K562 (cell line): ENCODE results near the gene SNAPC5. TPM values are rescaled to one million over a fixed set of nuclear protein-coding genes. Genes with fewer than 3 reads are reported as not detected.
A peak's percentile ranks its signal among the peaks of the same experiment; 100 is the strongest.

Source experiments
- BCLAF1 ChIP-seq, 2 experiments: fragments of 450-650 bp in 1 of 2; IDR thresholded peaks; 2 replicates each; pipeline ENCODE4 v1.6.1; 2011 to 2017; ENCODE audit warnings: low read depth in 2 of 2, antibody characterized with exemption in 1 of 2, borderline replicate concordance in 1 of 2, low read length in 1 of 2, mild to moderate bottlenecking in 1 of 2, mixed read lengths in 1 of 2; ENCODE audit not compliant: control insufficient read depth in 1 of 2
- FIP1L1 ChIP-seq: fragments of 200-400 bp; formaldehyde crosslinking; IDR thresholded peaks from 2 replicates; pipeline ENCODE4 v1.6.1; 2018; ENCODE audit warnings: mild to moderate bottlenecking, low read depth, low read length; ENCODE audit not compliant: poor library complexity, severe bottlenecking
- HNRNPK ChIP-seq: fragments of 200-400 bp; formaldehyde crosslinking; IDR thresholded peaks from one replicate; pipeline ENCODE4 v1.6.1; 2018; ENCODE audit warnings: mild to moderate bottlenecking, low read depth, low read length; ENCODE audit not compliant: poor library complexity, severe bottlenecking
- PHB ChIP-seq: fragments of 250-450 bp; sonication (Bioruptor Pico); IDR thresholded peaks from 2 replicates; pipeline ENCODE4 v1.5.0; 2021
- SRSF3 ChIP-seq: fragments of 200-400 bp; formaldehyde crosslinking; IDR thresholded peaks from 2 replicates; pipeline ENCODE4 v1.6.1; 2016; ENCODE audit warnings: mild to moderate bottlenecking, low read length, moderate library complexity; ENCODE audit not compliant: insufficient read depth
- SRSF9 ChIP-seq: fragments of 200-400 bp; formaldehyde crosslinking; IDR thresholded peaks from 2 replicates; pipeline ENCODE4 v1.6.1; 2017; ENCODE audit warnings: low read depth, low read length, borderline replicate concordance
- ZNF639 ChIP-seq, 2 experiments: fragments of 200-800 bp in 1 of 2; sonication (Bioruptor generic) in 1 of 2; sonication (generic) in 1 of 2; formaldehyde crosslinking in 1 of 2; IDR thresholded peaks in 1 of 2; conservative IDR thresholded peaks in 1 of 2; 2 replicates each; pipeline versions ENCODE4 v1.5.0 to v1.6.1; 2016 to 2020; ENCODE audit warnings: missing compliant biosample characterization in 1 of 2, missing genetic modification characterization in 1 of 2, missing genetic modification reagents in 1 of 2
- polyA plus RNA-seq, 8 experiments: library from polyadenylated mRNA; depleted of rRNA in 4 of 8; stranded (reverse) in 5 of 8; unstranded in 3 of 8; fragments of >200 nt; fragmentation: Nextera tagmentation in 2 of 8; fragmentation: Illumina TruSeq in 1 of 8; extraction: Ambion mirVana in 2 of 8; extraction: Trizol in 1 of 8; gene quantifications; 2 replicates each; pipeline versions ENCODE4 v1.2.1 to v1.2.3, GENCODE V29; 2011 to 2014; ENCODE audit warnings: inconsistent platforms in 1 of 8, missing spikeins in 1 of 8
- total RNA-seq, 7 experiments: library from RNA; depleted of rRNA in 6 of 7; stranded (reverse); fragments of >200 nt in 6 of 7; fragmentation: Illumina TruSeq in 2 of 7; extraction: Trizol in 2 of 7; gene quantifications; 2 replicates each; pipeline versions ENCODE4 v1.2.1 to v1.2.3, GENCODE V29; 2011 to 2021; ENCODE audit warnings: low replicate concordance in 1 of 7
- TF ChIP-seq, protein P1 (sequence below): fragments of 450-650 bp; formaldehyde crosslinking; IDR thresholded peaks from 2 replicates; pipeline ENCODE4 v1.4.0; 2020; ENCODE audit warnings: mild to moderate bottlenecking
- TF ChIP-seq, protein P2 (sequence below): fragments of 250-450 bp; sonication (Bioruptor Pico); IDR thresholded peaks from 2 replicates; pipeline ENCODE4 v1.8.0; 2021; ENCODE audit warnings: moderate library complexity, mild to moderate bottlenecking, inconsistent platforms
- TF ChIP-seq, protein P3 (sequence below): fragments of 250-450 bp; sonication (Bioruptor Pico); IDR thresholded peaks from 2 replicates; pipeline ENCODE4 v1.8.0; 2021; ENCODE audit warnings: mild to moderate bottlenecking, moderate library complexity

Gene SNAPC5
- total and polyA plus RNA-seq, 9 of the 15 experiments (the other 6 are each of a cell fraction or from before 2014, with no cell fraction given) = 52.8 to 155 (median 96.5) TPM

DNA sequence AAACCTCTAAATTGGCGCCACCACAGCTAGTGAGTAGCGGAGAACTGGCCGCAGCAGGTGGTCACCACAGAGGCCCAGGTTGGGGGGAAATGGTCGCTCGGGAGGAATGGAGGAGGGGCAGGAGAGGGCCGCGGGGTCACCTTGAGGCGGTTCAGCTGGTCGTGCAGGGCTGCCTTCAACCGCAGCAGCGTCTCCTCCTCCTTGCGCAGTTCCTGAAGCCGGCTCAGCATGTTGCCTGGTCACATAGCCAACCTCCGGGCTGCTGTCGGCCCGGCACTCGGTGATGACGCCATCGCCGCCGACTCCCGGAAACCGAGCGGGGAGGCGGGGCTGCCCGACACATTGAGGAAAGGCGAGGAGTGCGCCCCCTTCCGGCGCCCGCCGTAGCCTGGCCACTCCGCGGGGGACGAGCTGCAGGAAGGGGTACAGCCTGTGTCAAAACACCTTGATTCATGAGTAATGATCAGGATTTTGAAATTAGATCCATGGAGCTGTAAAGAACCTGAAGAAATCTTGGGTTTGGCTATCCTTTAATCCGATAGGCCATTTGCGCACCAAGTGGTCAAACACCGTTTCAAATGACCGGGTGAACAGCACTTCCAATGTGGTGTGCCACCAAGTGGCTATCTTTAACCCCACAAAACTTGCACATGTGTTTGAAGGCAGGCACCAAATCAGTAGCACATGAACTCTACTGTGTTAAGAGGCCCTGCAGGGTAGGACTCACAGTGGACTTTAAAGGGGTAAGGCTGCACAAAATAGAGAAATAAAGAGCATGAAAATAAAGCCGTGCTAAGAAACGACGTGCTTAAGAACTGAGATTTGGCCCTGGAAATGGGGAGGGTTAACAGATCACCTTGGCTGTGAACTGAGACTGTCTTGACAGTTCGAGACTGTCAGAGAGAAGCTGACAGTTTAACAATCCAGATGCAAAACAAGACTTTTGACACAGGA, at the start of gene SNAPC5 (continued):
- TF ChIP-seq ZNF639 (CRISPR knock-in tag; conservative IDR thresholded peaks at IDR 0.05 in 1 of 2, IDR thresholded peaks at IDR 0.05 in 1 of 2) = peak in 1 of 2 experiments; percentile 90; a peak in 2 of 4 replicates
- TF ChIP-seq, protein P1, sequence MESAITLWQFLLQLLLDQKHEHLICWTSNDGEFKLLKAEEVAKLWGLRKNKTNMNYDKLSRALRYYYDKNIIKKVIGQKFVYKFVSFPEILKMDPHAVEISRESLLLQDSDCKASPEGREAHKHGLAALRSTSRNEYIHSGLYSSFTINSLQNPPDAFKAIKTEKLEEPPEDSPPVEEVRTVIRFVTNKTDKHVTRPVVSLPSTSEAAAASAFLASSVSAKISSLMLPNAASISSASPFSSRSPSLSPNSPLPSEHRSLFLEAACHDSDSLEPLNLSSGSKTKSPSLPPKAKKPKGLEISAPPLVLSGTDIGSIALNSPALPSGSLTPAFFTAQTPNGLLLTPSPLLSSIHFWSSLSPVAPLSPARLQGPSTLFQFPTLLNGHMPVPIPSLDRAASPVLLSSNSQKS = no peak
- TF ChIP-seq, protein P2, sequence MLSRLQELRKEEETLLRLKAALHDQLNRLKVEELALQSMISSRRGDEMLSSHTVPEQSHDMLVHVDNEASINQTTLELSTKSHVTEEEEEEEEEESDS (CRISPR knock-in tag) = no peak
- TF ChIP-seq SRSF3 = no peak
- no peak for TF ChIP-seq PHB (CRISPR knock-in tag)
- TF ChIP-seq SRSF9 = no peak
- TF ChIP-seq BCLAF1 (IDR thresholded peaks at IDR 0.05; ENCODE audit: borderline replicate concordance in 1 of 2, control insufficient read depth in 1 of 2, low read depth in 2 of 2, low read length in 1 of 2) = peak; percentile 50 to 75; a peak in 2 of 4 replicates
- TF ChIP-seq HNRNPK = no peak
- TF ChIP-seq FIP1L1 = peak; percentile 99
- TF ChIP-seq, protein P3, sequence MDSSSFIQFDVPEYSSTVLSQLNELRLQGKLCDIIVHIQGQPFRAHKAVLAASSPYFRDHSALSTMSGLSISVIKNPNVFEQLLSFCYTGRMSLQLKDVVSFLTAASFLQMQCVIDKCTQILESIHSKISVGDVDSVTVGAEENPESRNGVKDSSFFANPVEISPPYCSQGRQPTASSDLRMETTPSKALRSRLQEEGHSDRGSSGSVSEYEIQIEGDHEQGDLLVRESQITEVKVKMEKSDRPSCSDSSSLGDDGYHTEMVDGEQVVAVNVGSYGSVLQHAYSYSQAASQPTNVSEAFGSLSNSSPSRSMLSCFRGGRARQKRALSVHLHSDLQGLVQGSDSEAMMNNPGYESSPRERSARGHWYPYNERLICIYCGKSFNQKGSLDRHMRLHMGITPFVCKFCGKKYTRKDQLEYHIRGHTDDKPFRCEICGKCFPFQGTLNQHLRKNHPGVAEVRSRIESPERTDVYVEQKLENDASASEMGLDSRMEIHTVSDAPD (CRISPR knock-in tag) = no peak
